AG04450 (cell line): ENCODE results near the gene SLC24A3. TPM values are rescaled to one million over a fixed set of nuclear protein-coding genes. Genes with fewer than 3 reads are reported as not detected.

Experiments
- CTCF ChIA-PET: fragments of 300-600, 350-600 bp; formaldehyde crosslinking; extraction: SDS; loops from one replicate; lab custom pipeline; 2022; ENCODE audit warnings: antibody characterized with exemption, inconsistent platforms; lab: Charles Lee
- POLR2A ChIA-PET: fragments of 350-600 bp; formaldehyde crosslinking; extraction: SDS; loops from one replicate; lab custom pipeline; 2021; ENCODE audit warnings: antibody characterized with exemption, inconsistent platforms; lab: Yijun Ruan, JAX
- DNase-seq: peaks from one replicate; pipeline ENCODE4 v3.0.0-alpha.2; 2011; ENCODE audit warnings: low read depth, low spot score
- H3K27ac ChIP-seq: one replicate; pipeline ENCODE4 v1.5.1; 2012; ENCODE audit warnings: low read depth, low read length, control low read depth
- H3K27me3 ChIP-seq: one replicate; pipeline ENCODE4 v1.6.0; 2012; ENCODE audit warnings: low read length; ENCODE audit not compliant: control insufficient read depth, insufficient read depth
- H3K4me3 ChIP-seq: 2 replicates; pipeline ENCODE4 v1.5.1; 2011; ENCODE audit warnings: mild to moderate bottlenecking, low read depth, low read length, control low read depth
- H3K9me3 ChIP-seq: 2 replicates; pipeline ENCODE4 v1.5.1; 2012; ENCODE audit warnings: low read length; ENCODE audit not compliant: control insufficient read depth, insufficient read depth
- polyA plus RNA-seq: library from polyadenylated mRNA; depleted of rRNA; stranded (reverse); fragments of >200 nt; gene quantifications from 2 replicates; pipeline ENCODE4 v1.2.3, GENCODE V29; 2011
- TF ChIP-seq, protein P1 (sequence below): IDR thresholded peaks from 2 replicates; pipeline ENCODE4 v1.5.1; 2011; ENCODE audit warnings: low read depth, low read length, control low read depth, inconsistent platforms

SLC24A3 gene
- polyA plus RNA-seq, 1 experiment, result not detected

DNA sequence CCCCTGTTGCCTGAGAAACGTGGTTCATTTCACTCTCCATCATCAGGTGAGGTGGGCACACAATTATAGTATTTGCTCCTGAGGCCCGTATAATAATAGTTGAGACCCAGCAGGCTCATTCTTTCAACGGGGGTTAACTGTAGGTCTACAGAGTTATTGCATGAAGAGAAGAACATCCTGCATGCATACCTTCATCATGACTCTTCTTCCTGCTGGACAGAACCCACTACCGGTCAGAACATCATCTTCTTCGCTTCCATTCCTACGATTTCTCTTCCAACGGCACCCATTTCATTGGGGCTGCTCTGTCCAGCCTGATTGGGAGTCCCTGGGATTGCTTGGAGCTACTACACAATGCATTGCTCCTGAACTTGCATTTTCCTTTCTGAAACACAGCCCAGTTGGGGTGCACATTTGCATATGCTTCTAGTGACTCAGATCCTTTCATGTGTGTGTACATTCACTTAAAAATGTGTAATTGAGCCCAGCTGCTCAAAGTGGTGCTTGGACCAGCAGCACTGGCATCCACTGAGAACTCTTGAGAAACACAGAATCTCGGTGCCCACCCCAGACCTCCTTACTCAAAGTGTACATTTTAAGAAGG is 57.4 kb downstream of the SLC24A3 start:
- Histone ChIP-seq H3K4me3 (no peak overlapping the region), H3K9me3 (peaks cover 30% of the 10 kb centered on the region), H3K27me3 (no peaks in the 10 kb centered on the region), H3K27ac (no peak overlapping the region)
- TF ChIP-seq, protein P1, sequence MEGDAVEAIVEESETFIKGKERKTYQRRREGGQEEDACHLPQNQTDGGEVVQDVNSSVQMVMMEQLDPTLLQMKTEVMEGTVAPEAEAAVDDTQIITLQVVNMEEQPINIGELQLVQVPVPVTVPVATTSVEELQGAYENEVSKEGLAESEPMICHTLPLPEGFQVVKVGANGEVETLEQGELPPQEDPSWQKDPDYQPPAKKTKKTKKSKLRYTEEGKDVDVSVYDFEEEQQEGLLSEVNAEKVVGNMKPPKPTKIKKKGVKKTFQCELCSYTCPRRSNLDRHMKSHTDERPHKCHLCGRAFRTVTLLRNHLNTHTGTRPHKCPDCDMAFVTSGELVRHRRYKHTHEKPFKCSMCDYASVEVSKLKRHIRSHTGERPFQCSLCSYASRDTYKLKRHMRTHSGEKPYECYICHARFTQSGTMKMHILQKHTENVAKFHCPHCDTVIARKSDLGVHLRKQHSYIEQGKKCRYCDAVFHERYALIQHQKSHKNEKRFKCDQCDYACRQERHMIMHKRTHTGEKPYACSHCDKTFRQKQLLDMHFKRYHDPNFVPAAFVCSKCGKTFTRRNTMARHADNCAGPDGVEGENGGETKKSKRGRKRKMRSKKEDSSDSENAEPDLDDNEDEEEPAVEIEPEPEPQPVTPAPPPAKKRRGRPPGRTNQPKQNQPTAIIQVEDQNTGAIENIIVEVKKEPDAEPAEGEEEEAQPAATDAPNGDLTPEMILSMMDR, result no peak
- DNase-seq, result no peak
- ChIA-PET POLR2A (no interaction called here), CTCF (no interaction called here)

DNA sequence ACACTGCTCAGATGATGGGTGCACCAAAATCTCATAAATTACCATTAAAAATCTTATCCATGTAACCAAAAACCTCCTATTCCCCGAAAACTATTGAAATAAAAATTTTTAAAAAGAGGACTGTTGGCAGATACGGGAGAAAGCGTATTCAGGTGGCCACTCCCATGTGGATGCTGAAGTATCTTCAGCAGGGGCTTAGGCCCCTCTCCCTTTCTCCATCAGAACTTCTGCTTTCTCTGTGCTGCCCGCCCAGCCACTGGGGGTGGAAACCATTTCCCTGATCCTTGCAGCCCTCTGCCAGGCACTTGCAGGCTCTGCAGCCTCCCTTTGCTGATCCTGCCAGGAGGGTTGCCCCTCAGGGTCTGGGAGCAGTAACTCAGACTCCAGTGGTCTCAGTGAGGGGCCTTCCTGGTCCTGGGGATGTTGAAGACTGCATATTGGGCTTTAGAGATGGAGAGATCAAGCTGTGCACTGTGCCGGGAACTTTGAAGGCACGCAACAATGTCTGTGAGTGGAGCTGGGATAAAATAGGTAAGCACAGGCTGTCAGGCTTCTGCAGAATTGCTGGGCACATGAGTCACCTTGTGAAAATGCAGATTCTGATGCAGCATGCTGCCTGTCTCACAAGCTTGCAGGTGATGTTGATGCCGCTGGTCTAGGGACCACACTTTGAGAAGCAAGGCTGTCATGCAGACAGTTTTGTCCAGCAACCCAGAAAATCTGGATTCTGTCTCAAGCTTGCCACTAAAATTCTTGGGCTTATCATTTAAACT is 59.6 kb downstream of the SLC24A3 start:
- Histone ChIP-seq H3K4me3 (no peak overlapping the region), H3K9me3 (peaks cover 42% of the 10 kb centered on the region), H3K27me3 (no peaks in the 10 kb centered on the region), H3K27ac (no peak overlapping the region)
- POLR2A ChIA-PET, result no interaction called here
- TF ChIP-seq, protein P1, result no peak
- no peak for DNase-seq
- CTCF ChIA-PET, result no interaction called here

DNA sequence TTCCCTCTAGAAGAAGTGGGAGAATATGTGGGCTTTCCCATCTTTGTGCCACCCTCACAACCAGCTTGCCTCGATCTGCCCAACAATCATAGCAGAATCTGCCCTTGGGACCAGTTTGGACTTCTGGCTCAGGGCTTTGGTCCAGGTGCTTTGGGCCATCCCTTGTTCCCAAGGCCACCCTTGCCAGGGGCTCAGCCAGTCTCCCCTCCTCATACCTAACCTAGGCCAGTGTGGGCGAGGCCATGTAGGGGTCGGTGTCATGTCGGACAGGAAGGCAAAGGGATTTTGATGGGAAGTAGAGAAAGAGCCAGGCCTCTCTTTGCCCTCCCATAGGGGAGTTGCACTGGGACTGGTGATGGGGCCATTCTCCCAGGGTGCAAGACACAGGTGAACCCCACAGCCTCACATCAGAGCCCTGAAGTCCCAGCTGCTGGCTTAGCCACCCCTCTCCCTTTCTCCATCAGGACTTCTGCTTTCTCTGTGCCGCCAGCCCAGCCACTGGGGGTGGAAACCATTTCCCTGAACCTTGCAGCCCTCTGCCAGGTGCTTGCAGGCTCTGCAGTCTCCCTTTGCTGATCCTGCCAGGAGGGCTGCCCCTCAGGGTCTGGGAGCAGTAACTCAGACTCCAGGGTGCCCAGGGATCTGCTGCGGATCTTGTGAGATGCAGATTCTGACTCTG is 60.7 kb downstream of the SLC24A3 start:
- Histone ChIP-seq H3K9me3 (peaks cover 42% of the 10 kb centered on the region), H3K27me3 (no peaks in the 10 kb centered on the region), H3K27ac (no peak overlapping the region), H3K4me3 (no peak overlapping the region)
- ChIA-PET POLR2A (no interaction called here), CTCF (no interaction called here)
- no peak for DNase-seq
- TF ChIP-seq, protein P1, result no peak

DNA sequence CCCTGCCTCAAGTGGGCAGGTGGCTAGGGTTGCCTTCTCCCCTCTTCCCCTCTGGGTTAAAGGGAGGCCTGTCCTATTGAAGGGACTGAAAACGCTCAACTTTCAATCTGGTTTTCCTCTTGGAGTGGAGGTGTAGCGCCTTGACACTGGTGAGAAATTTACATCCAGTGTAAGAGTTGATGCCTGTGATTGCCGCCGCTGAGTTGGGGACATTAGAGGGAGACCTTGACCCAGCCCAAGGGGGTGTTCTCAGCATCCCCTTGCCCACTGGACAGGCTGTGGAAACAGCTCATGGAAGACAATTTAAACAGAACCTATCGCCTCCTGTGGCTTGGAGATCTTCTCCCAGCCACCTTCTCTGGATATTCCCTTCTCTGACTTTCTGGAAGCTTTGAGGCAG is 61.6 kb downstream of the SLC24A3 start:
- POLR2A ChIA-PET, result no interaction called here
- Histone ChIP-seq H3K27ac (no peak overlapping the region), H3K9me3 (peaks cover 42% of the 10 kb centered on the region), H3K4me3 (no peak overlapping the region), H3K27me3 (no peaks in the 10 kb centered on the region)
- TF ChIP-seq, protein P1, result no peak
- CTCF ChIA-PET, result no interaction called here
- no peak for DNase-seq
